GM18907 (cell line): Measurements from ENCODE around the gene SPEF2.
A peak's percentile ranks its signal among the peaks of the same experiment; 100 is the strongest.

Source experiments
- ATAC-seq: cut with Tn5 transposase; IDR thresholded peaks from one replicate; pipeline ENCODE4 v1.9.1; 2021; ENCODE audit warnings: mild to moderate bottlenecking, moderate library complexity; ENCODE audit not compliant: unreplicated experiment

SPEF2 gene

GRCh38 chr5:35777358-35778087 lies 159.9 kb downstream of the SPEF2 start:
- ATAC-seq = no peak

GRCh38 chr5:35778259-35778769 lies 160.7 kb downstream of the SPEF2 start:
- ATAC-seq = no peak

GRCh38 chr5:35780236-35780635 lies 162.6 kb downstream of the SPEF2 start:
- ATAC-seq = no peak

GRCh38 chr5:35781181-35781790 lies 163.6 kb downstream of the SPEF2 start:
- ATAC-seq = no peak

- no peak for ATAC-seq
These were observed 165.9 kb downstream of the SPEF2 start for GRCh38 chr5:35783551-35783950.

- ATAC-seq = no peak
These were observed 168.0 kb downstream of the SPEF2 start for GRCh38 chr5:35785601-35786085.

GRCh38 chr5:35788724-35789123 lies 171.1 kb downstream of the SPEF2 start:
- ATAC-seq = no peak

- no peak for ATAC-seq
These were observed 172.2 kb downstream of the SPEF2 start for GRCh38 chr5:35789732-35790456.

- no peak for ATAC-seq
These were observed 172.8 kb downstream of the SPEF2 start for GRCh38 chr5:35790457-35790822.

GRCh38 chr5:35794328-35794619 lies 176.6 kb downstream of the SPEF2 start:
- no peak for ATAC-seq

- no peak for ATAC-seq
These were observed 177.2 kb downstream of the SPEF2 start for GRCh38 chr5:35794684-35795375.

- ATAC-seq = no peak
These were observed 181.5 kb downstream of the SPEF2 start for GRCh38 chr5:35799181-35799580.

GRCh38 chr5:35799753-35800152 lies 182.1 kb downstream of the SPEF2 start:
- no peak for ATAC-seq

GRCh38 chr5:35803191-35803651 lies 185.6 kb downstream of the SPEF2 start:
- ATAC-seq = no peak

GRCh38 chr5:35804201-35804653 lies 186.6 kb downstream of the SPEF2 start:
- ATAC-seq = no peak

GRCh38 chr5:35804841-35805240 lies 187.2 kb downstream of the SPEF2 start:
- ATAC-seq = no peak

GRCh38 chr5:35810601-35811000 lies 192.9 kb downstream of the SPEF2 start:
- ATAC-seq = no peak

- no peak for ATAC-seq
These were observed 193.6 kb downstream of the SPEF2 start for GRCh38 chr5:35811108-35811741.

- ATAC-seq = no peak
These were observed 195.9 kb downstream of the SPEF2 start for GRCh38 chr5:35813521-35813920.

GRCh38 chr5:35815089-35815936 lies 197.7 kb downstream of the SPEF2 start:
- ATAC-seq = peak; percentile 58
